Skeletal muscle satellite cell (primary cell): ENCODE data around the gene IPO11.
A peak's percentile ranks its signal among the peaks of the same experiment; 100 is the strongest.

Source experiments
- H3K27me3 ChIP-seq: 2 replicates; pipeline ENCODE4 v1.7.0; 2013; ENCODE audit warnings: low read length; ENCODE audit not compliant: control insufficient read depth, insufficient read depth
- H3K36me3 ChIP-seq: 2 replicates; pipeline ENCODE4 v1.7.0; 2013; ENCODE audit warnings: mild to moderate bottlenecking, control low read depth, low read length; ENCODE audit not compliant: insufficient read depth
- H3K4me1 ChIP-seq: 2 replicates; pipeline ENCODE4 v1.7.0; 2013; ENCODE audit warnings: low read length; ENCODE audit not compliant: control insufficient read depth, insufficient read depth
- H3K4me2 ChIP-seq: 2 replicates; pipeline ENCODE4 v1.7.0; 2013; ENCODE audit warnings: mild to moderate bottlenecking, low read length
- H3K4me3 ChIP-seq: 2 replicates; pipeline ENCODE4 v1.7.0; 2013; ENCODE audit warnings: low read length
- H3K9ac ChIP-seq: 2 replicates; pipeline ENCODE4 v1.7.0; 2013; ENCODE audit warnings: mild to moderate bottlenecking, low read depth, low read length, moderate library complexity
- H3K9me3 ChIP-seq: replicated peaks from 2 replicates; pipeline ENCODE4 v1.7.0; 2013; ENCODE audit warnings: mild to moderate bottlenecking, control low read depth, low read length

Gene IPO11

GRCh38 chr5:62395210-62395950 is 17.2 kb upstream of the IPO11 start:
- H3K4me1 ChIP-seq = peaks cover 8% of the 10 kb centered on the region
- no peaks in the 10 kb centered on the region for H3K27me3 ChIP-seq
- no peaks in the 10 kb centered on the region for H3K9me3 ChIP-seq
- no peak overlapping the region for H3K9ac ChIP-seq
- H3K4me2 ChIP-seq = no peak overlapping the region
- H3K36me3 ChIP-seq = peaks cover 64% of the 10 kb centered on the region
- H3K4me3 ChIP-seq = no peak overlapping the region

- Histone ChIP-seq H3K9ac (peak within 1 kb of the TSS; percentile 96), H3K4me2 (peak within 1 kb of the TSS; percentile 82), H3K9me3 (no peaks in the 10 kb centered on the region), H3K36me3 (peaks cover 7% of the 10 kb centered on the region), H3K27me3 (no peaks in the 10 kb centered on the region), H3K4me3 (peak within 1 kb of the TSS; percentile 89), H3K4me1 (peaks cover 10% of the 10 kb centered on the region)
These were observed 8.9 kb upstream of the IPO11 start, which contains the start of gene DIMT1 for GRCh38 chr5:62403411-62404250. Gene DIMT1 (minus strand): TSS chr5:62403905. CDS start chr5:62403772, 133 bp downstream.

GRCh38 chr5:62413711-62414110 is 1.1 kb downstream of the IPO11 start:
- no peaks in the 10 kb centered on the region for H3K27me3 ChIP-seq
- H3K4me1 ChIP-seq = peaks cover 5% of the 10 kb centered on the region
- H3K9ac ChIP-seq = peak overlapping the region; percentile 90
- no peaks in the 10 kb centered on the region for H3K9me3 ChIP-seq
- H3K4me3 ChIP-seq = peak overlapping the region; percentile 88
- no peaks in the 10 kb centered on the region for H3K36me3 ChIP-seq
- peak overlapping the region; percentile 94 for H3K4me2 ChIP-seq

- no peaks in the 10 kb centered on the region for H3K36me3 ChIP-seq
- H3K9ac ChIP-seq = no peak overlapping the region
- no peaks in the 10 kb centered on the region for H3K9me3 ChIP-seq
- H3K4me2 ChIP-seq = no peak overlapping the region
- no peaks in the 10 kb centered on the region for H3K27me3 ChIP-seq
- no peak overlapping the region for H3K4me3 ChIP-seq
- H3K4me1 ChIP-seq = peaks cover 3% of the 10 kb centered on the region
These were observed 6.0 kb downstream of the IPO11 start for GRCh38 chr5:62418462-62419076.

- Histone ChIP-seq H3K4me3 (no peak overlapping the region), H3K27me3 (no peaks in the 10 kb centered on the region), H3K36me3 (no peaks in the 10 kb centered on the region), H3K9ac (no peak overlapping the region), H3K4me1 (no peaks in the 10 kb centered on the region), H3K9me3 (no peaks in the 10 kb centered on the region), H3K4me2 (no peak overlapping the region)
These were observed 7.0 kb downstream of the IPO11 start for GRCh38 chr5:62419609-62420008.

- H3K9ac ChIP-seq = no peak overlapping the region
- H3K27me3 ChIP-seq = no peaks in the 10 kb centered on the region
- no peak overlapping the region for H3K4me3 ChIP-seq
- no peaks in the 10 kb centered on the region for H3K36me3 ChIP-seq
- no peaks in the 10 kb centered on the region for H3K9me3 ChIP-seq
- H3K4me2 ChIP-seq = no peak overlapping the region
- H3K4me1 ChIP-seq = no peaks in the 10 kb centered on the region
These were observed 8.9 kb downstream of the IPO11 start for GRCh38 chr5:62421414-62421813.

GRCh38 chr5:62424763-62425162 is 12.2 kb downstream of the IPO11 start:
- H3K36me3 ChIP-seq = no peaks in the 10 kb centered on the region
- H3K9me3 ChIP-seq = no peaks in the 10 kb centered on the region
- H3K4me1 ChIP-seq = no peaks in the 10 kb centered on the region
- H3K27me3 ChIP-seq = no peaks in the 10 kb centered on the region
- no peak overlapping the region for H3K4me2 ChIP-seq
- H3K4me3 ChIP-seq = no peak overlapping the region
- no peak overlapping the region for H3K9ac ChIP-seq

GRCh38 chr5:62431735-62432620 is 19.4 kb downstream of the IPO11 start:
- H3K4me3 ChIP-seq = no peak overlapping the region
- no peaks in the 10 kb centered on the region for H3K9me3 ChIP-seq
- H3K36me3 ChIP-seq = no peaks in the 10 kb centered on the region
- no peaks in the 10 kb centered on the region for H3K27me3 ChIP-seq
- H3K4me2 ChIP-seq = peak overlapping the region; percentile 39
- peak overlapping the region; percentile 0 for H3K9ac ChIP-seq
- H3K4me1 ChIP-seq = peaks cover 14% of the 10 kb centered on the region

GRCh38 chr5:62432621-62433064 is 20.1 kb downstream of the IPO11 start:
- H3K36me3 ChIP-seq = no peaks in the 10 kb centered on the region
- H3K27me3 ChIP-seq = no peaks in the 10 kb centered on the region
- peaks cover 14% of the 10 kb centered on the region for H3K4me1 ChIP-seq
- no peak overlapping the region for H3K4me3 ChIP-seq
- peak overlapping the region; percentile 0 for H3K9ac ChIP-seq
- H3K4me2 ChIP-seq = peak overlapping the region; percentile 39
- H3K9me3 ChIP-seq = no peaks in the 10 kb centered on the region

- Histone ChIP-seq H3K9ac (no peak overlapping the region), H3K27me3 (no peaks in the 10 kb centered on the region)
These were observed 36.0 kb downstream of the IPO11 start for GRCh38 chr5:62448528-62448927.

More at GRCh38 chr5:62448528-62448927, 36.0 kb downstream of the IPO11 start:
- Histone ChIP-seq H3K9me3 (no peaks in the 10 kb centered on the region), H3K4me1 (no peaks in the 10 kb centered on the region), H3K4me2 (no peak overlapping the region), H3K4me3 (no peak overlapping the region), H3K36me3 (peaks cover 18% of the 10 kb centered on the region)
